Endodermal cell (in vitro differentiated cells): ENCODE measurements around the gene TGFB2. TPM values are rescaled to one million over a fixed set of nuclear protein-coding genes. Genes with fewer than 3 reads are reported as not detected.

Experiments
- DNase-seq: peaks from one replicate; pipeline ENCODE4 v3.0.0-alpha.2; 2017
- H3K27ac ChIP-seq: 2 replicates; pipeline ENCODE4 v1.5.1; 2013; ENCODE audit warnings: mild to moderate bottlenecking, low read depth, low read length, moderate library complexity
- H3K27me3 ChIP-seq: 2 replicates; pipeline ENCODE4 v1.6.1; 2013; ENCODE audit warnings: mild to moderate bottlenecking, low read length, moderate library complexity; ENCODE audit not compliant: insufficient read depth, control insufficient read depth, poor library complexity, severe bottlenecking
- H3K36me3 ChIP-seq: 2 replicates; pipeline ENCODE4 v1.7.0; 2013; ENCODE audit warnings: mild to moderate bottlenecking, low read length, moderate library complexity; ENCODE audit not compliant: control insufficient read depth, insufficient read depth
- H3K4me1 ChIP-seq: one replicate; pipeline ENCODE4 v1.7.0; 2013; ENCODE audit warnings: low read length; ENCODE audit not compliant: control insufficient read depth, insufficient read depth
- H3K4me3 ChIP-seq: 2 replicates; pipeline ENCODE4 v1.5.1; 2013; ENCODE audit warnings: mild to moderate bottlenecking, low read length, moderate library complexity
- H3K9ac ChIP-seq: 2 replicates; pipeline ENCODE4 v1.6.1; 2013; ENCODE audit warnings: mild to moderate bottlenecking, low read length, moderate library complexity; ENCODE audit not compliant: poor library complexity, severe bottlenecking; ENCODE audit errors: extremely low read depth
- H3K9me3 ChIP-seq: 2 replicates; pipeline ENCODE4 v1.6.1; 2013; ENCODE audit warnings: mild to moderate bottlenecking, low read length, moderate library complexity; ENCODE audit not compliant: control insufficient read depth
- H3K27ac Mint-ChIP-seq: 2 replicates; pipeline ENCODE4 v1.8.0; 2020; ENCODE audit warnings: mixed read lengths
- H3K27me3 Mint-ChIP-seq: 2 replicates; pipeline ENCODE4 v1.8.0; 2021; ENCODE audit warnings: mild to moderate bottlenecking, mixed read lengths; ENCODE audit not compliant: insufficient read depth
- H3K36me3 Mint-ChIP-seq: 2 replicates; pipeline ENCODE4 v1.8.0; 2020; ENCODE audit warnings: low read depth, mixed read lengths
- H3K4me1 Mint-ChIP-seq: 2 replicates; pipeline ENCODE4 v1.8.0; 2020; ENCODE audit warnings: mixed read lengths
- H3K4me3 Mint-ChIP-seq: 2 replicates; pipeline ENCODE4 v1.8.0; 2020; ENCODE audit warnings: mild to moderate bottlenecking, moderate library complexity, mixed read lengths
- H3K9me3 Mint-ChIP-seq: 2 replicates; pipeline ENCODE4 v1.8.0; 2020; ENCODE audit warnings: mild to moderate bottlenecking, mixed read lengths
- CTCF ChIP-seq: fragments of 200-600 bp; sonication (generic); conservative IDR thresholded peaks from 2 replicates; pipeline ENCODE4 v1.5.0; 2021; ENCODE audit warnings: antibody characterized with exemption, mild to moderate bottlenecking
- WGBS, 2 experiments: methylation state at CpG; one replicate each; pipeline versions ENCODE4 v1.1.5 to v1.1.7; 2013; ENCODE audit warnings: missing lambda C conversion rate in 2 of 2, mixed read lengths in 1 of 2; ENCODE audit not compliant: insufficient coverage in 1 of 2, insufficient read length in 1 of 2; 5-methylcytosine and 5-hydroxymethylcytosine counted together
- total RNA-seq, 2 donors: library from RNA; stranded (reverse); fragmentation: NEBNext Ultra II Directional in 1 of 2; extraction: Animal tissue kit (Norgen Biotek cat#: 25700) in 1 of 2; gene quantifications; 2 replicates in 1 of 2; 3 replicates in 1 of 2; pipeline ENCODE4 v1.2.1, GENCODE V29; 2021

The TGFB2 gene
- total RNA-seq, 2 donors from 2014 or later = 0.11 to 1.2 TPM

GRCh38 chr1:218475275-218475674, 130.1 kb downstream of the TGFB2 start:
- Histone ChIP-seq H3K27me3 (no peaks in the 10 kb centered on the region), H3K27ac (no peak overlapping the region), H3K9me3 (no peaks in the 10 kb centered on the region), H3K4me3 (no peak overlapping the region), H3K36me3 (no peaks in the 10 kb centered on the region), H3K4me1 (peaks cover 2% of the 10 kb centered on the region), H3K9ac (no peak overlapping the region)
- no peaks in the 10 kb centered on the region for H3K27me3 Mint-ChIP-seq
- DNase-seq = no peak
- no peak overlapping the region for H3K4me3 Mint-ChIP-seq
- 100% methylated on average over 1 of the region's 1 CpG; no CpG with 5 or more reads in 1 of the 2 experiments for WGBS, 2 experiments
- H3K36me3 Mint-ChIP-seq = no peaks in the 10 kb centered on the region
- H3K4me1 Mint-ChIP-seq = peaks cover 3% of the 10 kb centered on the region
- H3K27ac Mint-ChIP-seq = no peak overlapping the region
- no peak for TF ChIP-seq CTCF
- no peaks in the 10 kb centered on the region for H3K9me3 Mint-ChIP-seq

- no peaks in the 10 kb centered on the region for H3K36me3 ChIP-seq
- Mint-ChIP-seq H3K27me3 (no peaks in the 10 kb centered on the region), H3K36me3 (no peaks in the 10 kb centered on the region)
These were observed 130.6 kb downstream of the TGFB2 start for GRCh38 chr1:218475699-218476098.

GRCh38 chr1:218476385-218476784, 131.2 kb downstream of the TGFB2 start:
- Histone ChIP-seq H3K4me3 (no peak overlapping the region), H3K9me3 (peaks cover 4% of the 10 kb centered on the region), H3K36me3 (no peaks in the 10 kb centered on the region), H3K27ac (no peak overlapping the region), H3K9ac (no peak overlapping the region), H3K4me1 (peaks cover 2% of the 10 kb centered on the region), H3K27me3 (no peaks in the 10 kb centered on the region)
- Mint-ChIP-seq H3K36me3 (no peaks in the 10 kb centered on the region), H3K27ac (no peak overlapping the region), H3K4me3 (no peak overlapping the region), H3K4me1 (peaks cover 3% of the 10 kb centered on the region), H3K27me3 (no peaks in the 10 kb centered on the region), H3K9me3 (no peaks in the 10 kb centered on the region)
- DNase-seq = no peak
- no peak for TF ChIP-seq CTCF
- WGBS, 2 experiments = 75 to 91% methylated on average over 2 to 3 of the region's 3 CpGs

More at GRCh38 chr1:218475699-218476098, 130.6 kb downstream of the TGFB2 start:
- Mint-ChIP-seq H3K9me3 (no peaks in the 10 kb centered on the region), H3K4me1 (peaks cover 3% of the 10 kb centered on the region), H3K27ac (no peak overlapping the region), H3K4me3 (no peak overlapping the region)
- no peaks in the 10 kb centered on the region for H3K9me3 ChIP-seq
- peaks cover 2% of the 10 kb centered on the region for H3K4me1 ChIP-seq
- no peaks in the 10 kb centered on the region for H3K27me3 ChIP-seq
- H3K27ac ChIP-seq = no peak overlapping the region
- H3K4me3 ChIP-seq = no peak overlapping the region
- DNase-seq = no peak
- no peak overlapping the region for H3K9ac ChIP-seq
- 91% methylated on average over 1 of the region's 1 CpG; no CpG with 5 or more reads in 1 of the 2 experiments for WGBS, 2 experiments
- no peak for TF ChIP-seq CTCF
